Type B pancreatic cell (in vitro differentiated cells): ENCODE results near the gene CAPN14. TPM values are rescaled to one million over a fixed set of nuclear protein-coding genes. Genes with fewer than 3 reads are reported as not detected.
A peak's percentile ranks its signal among the peaks of the same experiment; 100 is the strongest.

ENCODE experiments used
- DNase-seq: peaks from one replicate; pipeline ENCODE4 v3.0.0; 2021; ENCODE audit warnings: mixed read lengths; ENCODE audit not compliant: unreplicated experiment; ENCODE audit errors: extremely low spot score
- H3K27ac Mint-ChIP-seq: 2 replicates; pipeline ENCODE4 v1.8.0; 2021; ENCODE audit warnings: mild to moderate bottlenecking, mixed read lengths
- H3K27me3 Mint-ChIP-seq: 2 replicates; pipeline ENCODE4 v1.8.0; 2021; ENCODE audit warnings: mixed read lengths
- H3K36me3 Mint-ChIP-seq: 2 replicates; pipeline ENCODE4 v1.8.0; 2021; ENCODE audit warnings: mixed read lengths
- H3K4me1 Mint-ChIP-seq: one replicate; pipeline ENCODE4 v1.8.0; 2021; ENCODE audit warnings: mixed read lengths; ENCODE audit not compliant: unreplicated experiment
- H3K4me3 Mint-ChIP-seq: 2 replicates; pipeline ENCODE4 v1.8.0; 2021; ENCODE audit warnings: mild to moderate bottlenecking, mixed read lengths
- H3K9me3 Mint-ChIP-seq: 2 replicates; pipeline ENCODE4 v1.8.0; 2021; ENCODE audit warnings: mixed read lengths
- total RNA-seq: library from RNA; stranded (reverse); gene quantifications from 2 replicates; pipeline ENCODE4 v1.2.1, GENCODE V29; 2021; ENCODE audit warnings: low replicate concordance
- TF ChIP-seq, protein P1 (sequence below): fragments of 200-600 bp; sonication (generic); conservative IDR thresholded peaks from 2 replicates; pipeline ENCODE4 v1.5.0; 2021; ENCODE audit warnings: antibody characterized with exemption, mild to moderate bottlenecking

CAPN14 gene
- total RNA-seq, 1 donor from 2014 or later, result 0.39 TPM

DNA sequence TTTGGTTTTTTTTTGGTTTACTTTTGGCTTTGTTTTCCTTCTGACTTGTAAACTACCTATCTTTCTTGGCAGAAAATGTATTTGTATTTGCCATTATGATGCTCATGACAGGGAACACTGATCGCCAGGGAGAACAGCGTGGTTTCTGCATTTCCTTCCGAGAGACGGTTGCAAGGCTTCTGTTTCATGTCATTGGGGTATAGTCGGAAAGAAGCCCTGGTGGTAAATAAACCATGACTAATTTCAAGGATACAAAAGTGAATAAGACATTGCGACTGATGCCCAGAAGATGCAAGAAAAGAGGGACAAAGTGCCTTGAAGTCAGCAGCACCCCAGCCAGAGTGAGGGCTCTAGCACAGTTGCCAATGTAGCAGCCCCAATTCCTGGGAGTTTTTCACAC, 4.2 kb upstream of the CAPN14 start:
- peak; percentile 6 for DNase-seq
- Mint-ChIP-seq H3K4me1 (no peaks in the 10 kb centered on the region), H3K27me3 (peaks cover 76% of the 10 kb centered on the region), H3K4me3 (no peak overlapping the region), H3K27ac (no peak overlapping the region), H3K36me3 (no peaks in the 10 kb centered on the region), H3K9me3 (no peaks in the 10 kb centered on the region)
- TF ChIP-seq, protein P1, sequence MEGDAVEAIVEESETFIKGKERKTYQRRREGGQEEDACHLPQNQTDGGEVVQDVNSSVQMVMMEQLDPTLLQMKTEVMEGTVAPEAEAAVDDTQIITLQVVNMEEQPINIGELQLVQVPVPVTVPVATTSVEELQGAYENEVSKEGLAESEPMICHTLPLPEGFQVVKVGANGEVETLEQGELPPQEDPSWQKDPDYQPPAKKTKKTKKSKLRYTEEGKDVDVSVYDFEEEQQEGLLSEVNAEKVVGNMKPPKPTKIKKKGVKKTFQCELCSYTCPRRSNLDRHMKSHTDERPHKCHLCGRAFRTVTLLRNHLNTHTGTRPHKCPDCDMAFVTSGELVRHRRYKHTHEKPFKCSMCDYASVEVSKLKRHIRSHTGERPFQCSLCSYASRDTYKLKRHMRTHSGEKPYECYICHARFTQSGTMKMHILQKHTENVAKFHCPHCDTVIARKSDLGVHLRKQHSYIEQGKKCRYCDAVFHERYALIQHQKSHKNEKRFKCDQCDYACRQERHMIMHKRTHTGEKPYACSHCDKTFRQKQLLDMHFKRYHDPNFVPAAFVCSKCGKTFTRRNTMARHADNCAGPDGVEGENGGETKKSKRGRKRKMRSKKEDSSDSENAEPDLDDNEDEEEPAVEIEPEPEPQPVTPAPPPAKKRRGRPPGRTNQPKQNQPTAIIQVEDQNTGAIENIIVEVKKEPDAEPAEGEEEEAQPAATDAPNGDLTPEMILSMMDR, result no peak

DNA sequence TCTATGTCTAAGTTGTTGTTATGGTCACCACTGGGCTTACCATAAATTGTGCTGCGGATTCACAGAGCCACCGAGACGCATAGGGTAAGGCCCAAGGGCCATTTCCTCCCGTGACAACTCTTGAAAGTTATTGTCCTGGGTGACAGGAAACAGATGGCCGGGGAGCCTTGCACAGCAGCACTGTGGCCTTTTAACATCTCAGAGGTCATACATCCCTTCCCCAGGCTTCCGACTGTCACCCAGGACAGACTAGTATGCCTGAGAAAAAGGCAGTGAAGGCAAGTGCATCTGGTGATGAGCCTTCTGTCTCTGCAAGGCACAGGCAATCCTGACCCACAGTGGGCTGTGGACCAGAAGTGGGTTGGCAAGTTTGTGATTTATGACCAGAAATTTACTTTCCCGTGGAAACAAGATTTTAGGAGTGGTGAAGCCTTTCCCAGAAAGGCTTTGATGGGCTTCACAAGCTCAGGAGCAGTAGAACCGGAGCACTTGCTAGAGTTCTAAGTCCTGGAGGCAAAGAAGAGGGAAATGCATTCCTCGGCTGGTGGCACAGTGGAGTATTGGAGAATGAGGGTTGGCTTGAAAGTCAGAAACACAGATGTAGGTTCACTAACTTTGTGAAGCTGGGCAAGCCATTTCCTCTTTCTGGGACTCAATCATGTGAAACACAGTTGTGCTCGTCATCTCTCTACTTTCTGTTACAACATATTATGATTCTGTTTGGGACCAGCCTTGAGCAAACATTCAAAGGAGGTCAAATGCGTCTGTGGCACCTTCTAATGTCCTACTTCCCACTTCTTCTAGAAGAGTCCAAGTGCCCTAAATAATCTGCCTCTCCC, 2.0 kb upstream of the CAPN14 start:
- TF ChIP-seq, protein P1, result no peak
- Mint-ChIP-seq H3K9me3 (no peaks in the 10 kb centered on the region), H3K27me3 (peaks cover 74% of the 10 kb centered on the region), H3K36me3 (no peaks in the 10 kb centered on the region), H3K4me1 (no peaks in the 10 kb centered on the region), H3K27ac (no peak overlapping the region), H3K4me3 (no peak overlapping the region)
- DNase-seq, result peak; percentile 52

DNA sequence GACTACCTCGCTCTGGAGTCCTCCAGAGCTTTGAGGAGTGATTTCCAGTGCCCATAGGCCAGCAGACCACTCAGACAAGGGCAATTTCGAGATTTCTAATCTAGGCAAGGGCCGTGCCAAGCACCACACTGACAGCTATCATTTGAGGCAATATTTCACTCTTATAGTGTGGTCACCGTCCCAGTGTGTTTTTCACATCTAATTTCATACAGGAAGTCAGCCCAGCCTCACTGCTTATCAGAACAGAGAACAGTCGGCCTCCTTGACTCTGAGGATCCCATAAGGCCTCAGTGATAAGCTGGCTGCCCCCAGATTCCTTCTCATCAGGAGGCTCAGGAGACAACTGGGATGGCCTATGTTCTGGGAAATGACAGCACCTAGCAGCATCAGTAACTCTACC, 581 bp downstream of the CAPN14 start:
- peaks cover 51% of the 10 kb centered on the region for H3K27me3 Mint-ChIP-seq
- H3K36me3 Mint-ChIP-seq, result no peaks in the 10 kb centered on the region
- DNase-seq, result peak; percentile 1
- peaks cover 8% of the 10 kb centered on the region for H3K4me1 Mint-ChIP-seq
- H3K4me3 Mint-ChIP-seq, result no peak overlapping the region
- H3K9me3 Mint-ChIP-seq, result no peaks in the 10 kb centered on the region
- H3K27ac Mint-ChIP-seq, result no peak overlapping the region
- TF ChIP-seq, protein P1, result no peak

DNA sequence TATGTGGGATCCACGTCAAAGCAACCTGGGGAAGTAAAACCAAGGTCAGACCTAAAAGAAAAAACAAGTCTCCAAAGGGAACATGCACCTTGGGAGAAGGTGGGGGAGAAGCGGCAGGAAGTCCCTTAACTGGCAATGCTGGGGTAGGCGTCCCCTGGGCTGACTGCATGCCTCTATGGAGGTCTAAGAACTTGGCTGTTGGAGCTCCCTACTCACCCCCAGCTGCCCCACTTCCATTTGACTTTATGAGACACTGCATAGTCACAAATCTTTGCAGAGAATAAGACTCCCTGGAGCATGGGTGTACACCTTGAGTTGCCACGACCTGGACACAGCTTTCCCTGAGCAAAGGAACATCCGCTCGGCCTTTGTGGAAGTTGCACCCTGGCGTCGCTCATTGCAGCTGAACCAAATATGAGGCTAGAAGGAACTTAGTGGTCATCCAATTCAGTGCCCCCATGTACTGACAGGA, 2.8 kb downstream of the CAPN14 start:
- H3K4me1 Mint-ChIP-seq, result peaks cover 8% of the 10 kb centered on the region
- TF ChIP-seq, protein P1, result no peak
- peaks cover 30% of the 10 kb centered on the region for H3K27me3 Mint-ChIP-seq
- no peak overlapping the region for H3K4me3 Mint-ChIP-seq
- H3K27ac Mint-ChIP-seq, result no peak overlapping the region
- H3K9me3 Mint-ChIP-seq, result no peaks in the 10 kb centered on the region
- no peak for DNase-seq
- no peaks in the 10 kb centered on the region for H3K36me3 Mint-ChIP-seq

DNA sequence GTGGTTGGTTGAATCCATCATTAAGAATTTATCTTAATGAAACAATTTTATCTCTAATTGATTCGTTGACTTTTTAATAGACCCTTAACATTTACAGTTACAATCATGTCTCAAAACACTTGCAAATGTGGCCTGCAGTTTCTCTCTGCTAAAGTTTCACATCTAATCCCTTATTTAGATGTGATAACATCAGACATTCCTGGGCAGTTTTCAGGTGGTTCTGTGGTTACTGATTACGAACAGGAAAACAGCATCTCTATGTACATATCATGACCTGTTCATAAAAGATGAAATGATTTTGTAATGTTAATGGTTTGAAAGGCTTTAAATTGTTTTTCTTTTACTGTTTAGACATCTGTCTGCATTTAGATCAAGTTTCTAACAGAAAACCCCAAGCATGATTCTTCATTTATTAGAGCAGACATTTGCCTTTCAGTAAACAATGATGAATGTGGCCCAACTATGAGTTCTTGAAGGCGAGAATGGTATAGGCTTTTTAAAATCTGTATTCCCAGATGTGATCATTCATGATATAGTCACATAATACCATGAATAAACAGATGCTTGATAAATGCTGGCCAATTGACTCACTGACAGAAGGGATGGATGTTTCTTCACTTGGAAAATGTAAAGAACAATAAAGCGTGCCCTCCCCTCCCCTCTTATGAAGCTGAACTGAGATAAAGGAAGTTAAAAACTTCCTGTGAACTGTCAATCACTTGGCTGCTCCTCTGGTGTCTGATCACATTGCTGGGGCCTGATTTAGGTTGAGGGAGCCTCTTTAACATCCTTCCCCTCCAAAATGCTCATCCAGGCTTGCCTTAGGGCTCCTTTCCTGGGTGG, 3.5 kb downstream of the CAPN14 start:
- Mint-ChIP-seq H3K4me1 (peaks cover 8% of the 10 kb centered on the region), H3K27me3 (peaks cover 24% of the 10 kb centered on the region)
- TF ChIP-seq, protein P1, result no peak

More for the DNA sequence above, 3.5 kb downstream of the CAPN14 start:
- Mint-ChIP-seq H3K36me3 (no peaks in the 10 kb centered on the region), H3K4me3 (no peak overlapping the region), H3K27ac (peak overlapping the region; percentile 29), H3K9me3 (no peaks in the 10 kb centered on the region)
- no peak for DNase-seq
